ENCODE results near the gene NT5DC3.

- TF ChIP-seq CTCF (IDR thresholded peaks at IDR 0.05; ENCODE audit: low read length): no peak
- no peak for TF ChIP-seq EZH2 (IDR thresholded peaks at IDR 0.05; ENCODE audit: borderline replicate concordance, low read length)
These were observed 27.1 kb downstream of the NT5DC3 start for GRCh38 chr12:103813949-103814348.

Data from OCI-LY1 (cell line).